Endothelial cell of hepatic sinusoid (primary cell): Measurements from ENCODE around the gene TAB3.

Source experiments
- in situ Hi-C: cut with HindIII; loops from 2 replicates; pipeline ENCODE4 v1.10.0; 2017; ENCODE audit warnings: low sequenced_read_pairs

The TAB3 gene

GRCh38 chrX:30781711-30782444, 107.2 kb downstream of the TAB3 start:
- in situ Hi-C loops: no loop called here

- in situ Hi-C loops: no loop called here
Observed at GRCh38 chrX:30779453-30780030, 109.5 kb downstream of the TAB3 start.

GRCh38 chrX:30777575-30777974, 111.5 kb downstream of the TAB3 start:
- in situ Hi-C loops: no loop called here
